Heart right ventricle (tissue), 16 donors: Measurements from ENCODE around the gene NEK5. TPM values are rescaled to one million over a fixed set of nuclear protein-coding genes. Genes with fewer than 3 reads are reported as not detected.
A peak's percentile ranks its signal among the peaks of the same experiment; 100 is the strongest.
"Not testable (repeated sequence)": the region's sequence is repeated elsewhere in the genome, so short reads cannot be mapped to it uniquely, and the experiment has no call there.

Experiments used
- ATAC-seq, 8 donors: fragments of 200-7000 bp; cut with Tn5 transposase; one replicate each; pipeline ENCODE4 v1.9.1; 2020; ENCODE audit warnings: mild to moderate bottlenecking in 8 of 8, moderate library complexity in 8 of 8, moderate number of reproducible peaks in 1 of 8
- DNase-seq, 2 donors: peaks; one replicate each; pipeline ENCODE4 v3.0.0-alpha.2; 2020
- H3K27ac ChIP-seq, 10 donors: fragments of 200-600 bp; sonication (generic) in 2 of 10; one replicate each; pipeline versions ENCODE4 v1.5.0 to v1.8.0; 2020 to 2022; ENCODE audit warnings: mild to moderate bottlenecking in 3 of 10
- H3K27me3 ChIP-seq, 7 donors: fragments of 200-600 bp; one replicate each; pipeline ENCODE4 v1.8.0; 2021 to 2022; ENCODE audit warnings: mild to moderate bottlenecking in 2 of 7
- H3K36me3 ChIP-seq, 9 donors: fragments of 200-600 bp; sonication (generic) in 1 of 9; one replicate each; pipeline versions ENCODE4 v1.5.0 to v1.8.0; 2020 to 2022; ENCODE audit warnings: mild to moderate bottlenecking in 2 of 9
- H3K4me1 ChIP-seq, 9 donors: fragments of 200-600 bp; sonication (generic) in 1 of 9; one replicate each; pipeline versions ENCODE4 v1.5.0 to v1.8.0; 2020 to 2022; ENCODE audit warnings: mild to moderate bottlenecking in 4 of 9
- H3K4me3 ChIP-seq, 10 donors: fragments of 200-600 bp; sonication (generic) in 2 of 10; one replicate each; pipeline versions ENCODE4 v1.5.0 to v1.8.0; 2020 to 2022; ENCODE audit warnings: mild to moderate bottlenecking in 7 of 10, moderate library complexity in 2 of 10
- H3K9me3 ChIP-seq, 11 donors: fragments of 200-600 bp in 10 of 11; sonication (generic) in 2 of 11; one replicate each; pipeline versions ENCODE4 v1.5.0 to v1.8.0; 2013 to 2022; ENCODE audit warnings: mild to moderate bottlenecking in 2 of 11, control low read depth in 1 of 11, moderate library complexity in 1 of 11
- WGBS, 2 donors: extraction: QIAGEN DNeasy Blood & Tissue Kit; methylation state at CpG; one replicate each; pipeline ENCODE4 v1.1.7; 2013; ENCODE audit warnings: inconsistent platforms in 1 of 2; 5-methylcytosine and 5-hydroxymethylcytosine counted together
- intact Hi-C, 10 donors: fragments of 100-400 bp; cut with DNase I; formaldehyde crosslinking; loops; one replicate each; pipeline versions ENCODE4 v1.11.1 to v1.14.2; 2022
- polyA plus RNA-seq, 2 donors: library from polyadenylated mRNA; stranded (reverse); fragments of 200-250 nt; gene quantifications; one replicate each; pipeline ENCODE4 v1.2.3, GENCODE V29; 2013
- total RNA-seq, 10 donors: library from RNA; stranded (reverse); fragmentation: NEBNext Ultra II Directional in 3 of 10; extraction: Animal tissue kit (Norgen Biotek cat#: 25700) in 3 of 10; gene quantifications; one replicate each; pipeline versions ENCODE4 v1.2.1 to v1.2.4, GENCODE V29; 2021 to 2023
- TF ChIP-seq, protein P1 (sequence below), 9 donors: fragments of 200-600 bp; sonication (generic) in 2 of 9; IDR thresholded peaks; one replicate each; pipeline versions ENCODE4 v1.5.0 to v1.8.0; 2021 to 2022; ENCODE audit warnings: antibody characterized with exemption in 9 of 9, mild to moderate bottlenecking in 5 of 9, moderate library complexity in 1 of 9
- donor health status: Arrhythmogenic right ventricular cardiomyopathy.
- donor health status: ischemic (EF 13 %, LVEDD 7.1; RV severe dilation, severe dysfunction).
- donor health status: healthy with polysubstance abuse.
- donor health status: DM: no; HTN: yes; CAD: no.
- donor health status: DM: no; HTN: no; CAD: no.
- donor health status: ischemic (EF 25% LVEDD 6.9; RV normal size, moderate dysfunction).
- donor health status: ischemic (EF 25% LVEDD 5.7; RV mildly dilated, moderate dysfunction).
- donor health status: healthy.
- donor health status: DM: yes; HTN: yes; CAD: no.
- donor health status: Ischemic cardiomyopathy.
- donor health status: ischemic (EF 35%, LVEDD 5.7; RV mildly dilated, moderate dysfunction).
- donor health status: nonischemic (EF 11% LVEDD 7.7; RV severe dilation, severe dysfunction).
- donor health status: DM: yes; HTN: yes; CAD: no.
- donor health status: PGD.
- donor health status: ischemic (EF 29% LVEDD 5.4; RV normal size, mild dysfunction).
- donor health status: nonischemic (EF 23%, LVEDD 6.1; RV moderate dilation, normal function).

Gene NEK5
- total and polyA plus RNA-seq, 12 donors, result 0.03 to 0.93 (median 0.25) TPM; not detected in 1

- DNase-seq (no peak), ATAC-seq (no peak)
- Histone ChIP-seq H3K4me3 (no peak overlapping the region), H3K27ac (no peak overlapping the region), H3K4me1 (no peaks in the 10 kb centered on the region), H3K27me3 (no peaks in the 10 kb centered on the region), H3K9me3 (no peaks in the 10 kb centered on the region), H3K36me3 (no peaks in the 10 kb centered on the region)
- TF ChIP-seq, protein P1, sequence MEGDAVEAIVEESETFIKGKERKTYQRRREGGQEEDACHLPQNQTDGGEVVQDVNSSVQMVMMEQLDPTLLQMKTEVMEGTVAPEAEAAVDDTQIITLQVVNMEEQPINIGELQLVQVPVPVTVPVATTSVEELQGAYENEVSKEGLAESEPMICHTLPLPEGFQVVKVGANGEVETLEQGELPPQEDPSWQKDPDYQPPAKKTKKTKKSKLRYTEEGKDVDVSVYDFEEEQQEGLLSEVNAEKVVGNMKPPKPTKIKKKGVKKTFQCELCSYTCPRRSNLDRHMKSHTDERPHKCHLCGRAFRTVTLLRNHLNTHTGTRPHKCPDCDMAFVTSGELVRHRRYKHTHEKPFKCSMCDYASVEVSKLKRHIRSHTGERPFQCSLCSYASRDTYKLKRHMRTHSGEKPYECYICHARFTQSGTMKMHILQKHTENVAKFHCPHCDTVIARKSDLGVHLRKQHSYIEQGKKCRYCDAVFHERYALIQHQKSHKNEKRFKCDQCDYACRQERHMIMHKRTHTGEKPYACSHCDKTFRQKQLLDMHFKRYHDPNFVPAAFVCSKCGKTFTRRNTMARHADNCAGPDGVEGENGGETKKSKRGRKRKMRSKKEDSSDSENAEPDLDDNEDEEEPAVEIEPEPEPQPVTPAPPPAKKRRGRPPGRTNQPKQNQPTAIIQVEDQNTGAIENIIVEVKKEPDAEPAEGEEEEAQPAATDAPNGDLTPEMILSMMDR (IDR thresholded peaks at IDR 0.05), result no peak
- intact Hi-C loops, result no loop called here
- 88% methylated on average over 4 of the region's 4 CpGs for WGBS, 2 donors
These were observed 46.3 kb downstream of the NEK5 start for GRCh38 chr13:52082601-52083000.

GRCh38 chr13:52079891-52080290 is 49.0 kb downstream of the NEK5 start:
- not testable (repeated sequence) for H3K4me1 ChIP-seq, H3K36me3 ChIP-seq, H3K27ac ChIP-seq, DNase-seq, H3K9me3 ChIP-seq, H3K27me3 ChIP-seq, H3K4me3 ChIP-seq, ATAC-seq
- WGBS, 2 donors, result 90 to 95% methylated on average over 13 to 35 of the region's 36 CpGs
- intact Hi-C loops, result loop anchor here in 1 of 10 donors (10.0 kb wide), 1 partner anchor 45 kb away; the partner anchor contains the start of gene NEK5

- intact Hi-C loops, result loop anchor here in 1 of 10 donors (10.0 kb wide), 1 partner anchor 54 kb away; the partner anchor contains the start of gene NEK5
- Histone ChIP-seq H3K27me3 (no peaks in the 10 kb centered on the region), H3K27ac (no peak overlapping the region), H3K36me3 (no peaks in the 10 kb centered on the region), H3K4me3 (no peak overlapping the region), H3K4me1 (no peaks in the 10 kb centered on the region), H3K9me3 (peaks cover 0 to 55% (median 20%) of the 10 kb centered on the region in 11 donors)
- WGBS, 2 donors, result 90% methylated on average over 1 of the region's 1 CpG
- ATAC-seq, result peak in 4 of 8 donors; percentile 44 to 79 (median 69)
- DNase-seq, result no peak
- TF ChIP-seq, protein P1 (IDR thresholded peaks at IDR 0.05), result peak in 3 of 9 donors; percentile 29 to 37 (median 31)
These were observed 57.8 kb downstream of the NEK5 start for GRCh38 chr13:52070929-52071523.

DNA sequence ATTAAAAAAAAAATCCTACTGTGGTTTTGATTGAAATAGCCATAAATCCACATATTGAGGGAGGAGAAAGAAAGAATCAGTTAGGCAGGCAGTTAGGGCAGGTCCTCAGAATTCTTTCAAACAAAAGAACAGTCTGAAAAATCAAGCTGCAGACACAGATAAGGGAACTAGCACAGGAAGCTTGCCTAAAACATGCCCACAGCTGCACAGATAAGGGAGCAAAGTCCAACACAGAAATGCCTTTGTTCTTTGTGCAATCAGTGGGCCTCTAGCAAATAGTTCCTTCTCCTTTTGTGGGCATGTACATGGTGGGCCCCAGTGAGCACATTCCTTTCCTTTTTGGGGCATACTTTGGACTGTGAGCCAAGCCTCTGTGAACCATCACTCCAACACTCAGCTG is 61.6 kb downstream of the NEK5 start:
- no peaks in the 10 kb centered on the region for H3K27me3 ChIP-seq
- peaks cover 0 to 59% (median 28%) of the 10 kb centered on the region in 11 donors for H3K9me3 ChIP-seq
- TF ChIP-seq, protein P1 (IDR thresholded peaks at IDR 0.05), result no peak
- H3K4me1 ChIP-seq, result peaks cover 0 to 4% (median 2%) of the 10 kb centered on the region in 9 donors
- H3K36me3 ChIP-seq, result no peaks in the 10 kb centered on the region
- H3K4me3 ChIP-seq, result no peak overlapping the region
- DNase-seq, result no peak
- intact Hi-C loops, result no loop called here
- ATAC-seq, result no peak
- H3K27ac ChIP-seq, result no peak overlapping the region

DNA sequence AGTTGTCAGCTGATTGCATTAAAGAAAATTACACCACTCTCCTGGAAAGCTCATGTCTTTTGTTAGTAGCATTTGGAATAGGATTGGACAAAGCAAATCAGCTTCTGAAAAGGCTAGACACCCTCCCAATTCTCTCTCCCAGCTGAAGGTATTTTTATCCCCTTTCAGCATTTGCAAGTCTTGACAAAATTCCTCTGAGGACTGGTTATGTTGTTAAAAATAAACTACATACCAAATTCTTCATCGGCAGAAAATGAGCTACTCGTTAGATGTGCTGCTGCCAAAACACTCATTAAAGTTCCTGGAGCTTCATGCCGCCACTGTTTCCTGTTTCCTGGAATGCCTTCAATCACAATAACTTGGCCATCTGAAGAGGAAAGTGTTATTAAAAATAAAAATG is 67.3 kb downstream of the NEK5 start:
- Histone ChIP-seq H3K9me3 (peaks cover 0 to 25% (median 13%) of the 10 kb centered on the region in 11 donors), H3K36me3 (no peaks in the 10 kb centered on the region), H3K4me1 (peaks cover 0 to 19% (median 13%) of the 10 kb centered on the region in 9 donors), H3K4me3 (peak overlapping the region in 1 of 10 donors; percentile 11), H3K27me3 (no peaks in the 10 kb centered on the region), H3K27ac (peak overlapping the region in 7 of 10 donors; percentile 3 to 87 (median 82))
- intact Hi-C loops, result no loop called here
- TF ChIP-seq, protein P1 (IDR thresholded peaks at IDR 0.05), result no peak
- 8 to 11% methylated on average over 3 of the region's 3 CpGs for WGBS, 2 donors
- DNase-seq (peak in 1 of 2 donors; percentile 13), ATAC-seq (peak in 7 of 8 donors; percentile 72 to 97 (median 84))

- H3K27me3 ChIP-seq, DNase-seq, intact Hi-C loops, H3K36me3 ChIP-seq: not testable (repeated sequence)
- Histone ChIP-seq H3K9me3 (peaks cover 0 to 20% (median 8%) of the 10 kb centered on the region in 11 donors), H3K4me1 (peaks cover 0 to 19% (median 13%) of the 10 kb centered on the region in 9 donors), H3K27ac (peak overlapping the region in 7 of 10 donors; percentile 3 to 87 (median 82)), H3K4me3 (peak overlapping the region in 1 of 10 donors; percentile 11)
- WGBS, 2 donors, result 78 to 82% methylated on average over 3 of the region's 3 CpGs
- ATAC-seq, result peak in 4 of 8 donors; percentile 27 to 77 (median 59)
These were observed 67.8 kb downstream of the NEK5 start for GRCh38 chr13:52061064-52061463.
